Stimulated activated CD4-positive, alpha-beta T cell treated with anti-CD3 and anti-CD28 coated beads, Interleukin-4, amount 100 ng/mL, for 48 hours (primary cell): Measurements from ENCODE around the gene ST6GALNAC6.

Experiments
- DNase-seq, 2 donors: peaks; one replicate each; pipeline ENCODE4 v3.0.0-alpha.2; 2020; ENCODE audit warnings: low read depth in 2 of 2

ST6GALNAC6 gene

GRCh38 chr9:127916720-127917581, 17.5 kb upstream of the ST6GALNAC6 start, which contains the start of gene ST6GALNAC4:
ST6GALNAC4 (minus strand) TSS chr9:127917041; CDS start chr9:127916419, 622 bp downstream.
- peak; percentile 95 to 99 for DNase-seq

- DNase-seq, result no peak
Observed at GRCh38 chr9:127915801-127916719, 16.7 kb upstream of the ST6GALNAC6 start.

DNA sequence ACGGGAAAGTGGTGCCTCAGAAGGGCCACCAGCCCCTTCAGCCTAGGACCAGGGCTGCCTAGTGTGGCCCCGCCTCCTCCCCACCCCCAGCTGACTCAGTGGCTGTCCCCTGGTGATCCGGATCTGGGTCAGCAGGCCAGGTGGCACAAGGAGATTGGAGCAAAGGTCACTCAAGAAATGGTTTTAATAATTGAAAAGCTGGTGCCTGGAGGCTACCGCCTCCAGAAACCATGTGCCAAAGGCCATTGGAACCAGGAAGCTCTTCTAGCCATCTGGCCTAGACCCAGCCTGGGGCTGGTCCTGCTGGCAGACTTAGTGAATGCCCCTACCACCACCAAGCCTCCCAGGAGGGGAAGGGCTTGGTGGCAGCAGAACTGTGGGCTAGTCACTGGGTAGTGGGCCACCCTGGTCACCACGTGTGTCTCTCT, 15.9 kb upstream of the ST6GALNAC6 start:
- DNase-seq, result no peak

GRCh38 chr9:127913682-127914081, 14.3 kb upstream of the ST6GALNAC6 start:
- no peak for DNase-seq

DNA sequence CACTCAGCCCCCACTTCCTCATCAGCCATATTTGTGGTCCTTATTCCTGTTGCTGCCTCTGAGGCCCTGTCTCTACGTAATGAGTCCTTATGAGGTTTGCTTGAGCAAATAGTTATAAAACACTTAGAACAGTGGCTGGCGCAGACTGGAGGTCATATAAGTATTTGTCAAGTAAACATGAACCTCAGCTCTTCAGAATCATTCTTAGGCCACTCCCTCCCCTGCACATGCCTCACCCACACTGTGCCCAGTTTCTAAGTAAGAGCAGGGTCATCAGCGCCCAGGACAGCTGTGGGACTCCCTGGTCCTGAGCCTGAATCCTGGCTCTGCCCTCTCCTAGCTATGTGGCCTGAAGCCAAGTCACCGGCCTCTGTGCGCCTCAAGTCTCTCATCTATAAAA, 13.5 kb upstream of the ST6GALNAC6 start:
- no peak for DNase-seq

GRCh38 chr9:127912296-127912695, 12.9 kb upstream of the ST6GALNAC6 start:
- DNase-seq, result no peak

- DNase-seq, result no peak
Observed at GRCh38 chr9:127910613-127911205, 11.3 kb upstream of the ST6GALNAC6 start.

- no peak for DNase-seq
Observed at GRCh38 chr9:127909839-127910273, 10.5 kb upstream of the ST6GALNAC6 start.

- no peak for DNase-seq
Observed at GRCh38 chr9:127908660-127908926, 9.2 kb upstream of the ST6GALNAC6 start.

DNA sequence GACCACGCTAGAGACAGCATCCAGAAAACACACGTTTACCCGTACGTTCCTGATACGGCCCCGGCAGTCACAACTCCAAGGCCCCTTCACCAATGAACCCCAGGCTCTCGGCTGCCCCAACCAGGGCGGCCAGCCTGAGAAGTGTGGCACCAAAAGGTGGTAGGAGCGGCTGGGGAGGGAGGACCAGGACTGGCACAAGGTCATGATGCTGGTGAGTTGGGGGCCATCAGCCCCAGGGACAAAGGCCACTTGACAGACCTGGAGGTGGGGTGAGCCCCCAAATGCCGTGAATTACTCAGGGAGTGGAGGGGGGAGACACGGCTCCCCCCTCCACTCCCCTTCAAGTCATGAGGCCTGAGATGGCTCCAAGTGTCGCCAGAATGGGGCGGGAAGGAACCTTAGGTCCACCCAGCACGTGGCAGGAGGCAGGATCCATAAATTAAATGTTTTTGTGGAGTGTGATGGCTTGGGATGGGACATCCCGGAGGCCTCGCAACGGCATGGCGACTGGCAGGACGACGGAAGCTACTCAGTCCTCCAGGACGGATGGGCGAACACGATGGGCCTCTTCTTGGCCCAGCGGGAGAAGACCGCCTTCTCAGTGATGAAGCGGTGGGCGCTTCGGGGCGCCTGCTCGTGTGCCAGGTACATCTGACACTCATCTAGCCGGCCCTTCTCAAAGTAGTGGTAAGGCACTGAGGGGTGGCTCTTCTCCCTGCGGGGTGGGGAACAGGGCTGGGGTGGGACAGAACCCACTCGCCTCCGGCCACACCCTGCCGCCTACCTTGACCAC, 8.7 kb upstream of the ST6GALNAC6 start:
- no peak for DNase-seq

DNA sequence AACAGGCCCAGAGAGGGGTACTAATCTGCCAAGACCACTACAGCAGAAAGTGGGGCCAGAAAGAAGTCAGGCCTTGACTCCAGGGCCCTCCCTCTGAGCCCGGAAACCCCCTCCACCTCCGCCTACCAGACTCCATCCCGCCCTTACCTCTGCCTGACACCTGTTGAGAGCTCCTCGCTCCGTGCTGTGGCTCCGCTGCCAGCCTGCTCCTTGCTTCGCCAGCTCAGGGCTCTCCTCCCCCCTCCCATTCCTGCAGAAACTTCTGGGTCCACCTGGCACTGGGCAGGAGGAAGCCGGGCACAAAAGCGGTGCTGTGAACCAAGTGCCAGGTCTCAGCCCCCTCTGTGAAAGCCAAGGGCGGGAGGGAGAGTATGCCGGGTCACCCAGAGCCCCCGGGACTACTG, 6.4 kb upstream of the ST6GALNAC6 start:
- no peak for DNase-seq

DNA sequence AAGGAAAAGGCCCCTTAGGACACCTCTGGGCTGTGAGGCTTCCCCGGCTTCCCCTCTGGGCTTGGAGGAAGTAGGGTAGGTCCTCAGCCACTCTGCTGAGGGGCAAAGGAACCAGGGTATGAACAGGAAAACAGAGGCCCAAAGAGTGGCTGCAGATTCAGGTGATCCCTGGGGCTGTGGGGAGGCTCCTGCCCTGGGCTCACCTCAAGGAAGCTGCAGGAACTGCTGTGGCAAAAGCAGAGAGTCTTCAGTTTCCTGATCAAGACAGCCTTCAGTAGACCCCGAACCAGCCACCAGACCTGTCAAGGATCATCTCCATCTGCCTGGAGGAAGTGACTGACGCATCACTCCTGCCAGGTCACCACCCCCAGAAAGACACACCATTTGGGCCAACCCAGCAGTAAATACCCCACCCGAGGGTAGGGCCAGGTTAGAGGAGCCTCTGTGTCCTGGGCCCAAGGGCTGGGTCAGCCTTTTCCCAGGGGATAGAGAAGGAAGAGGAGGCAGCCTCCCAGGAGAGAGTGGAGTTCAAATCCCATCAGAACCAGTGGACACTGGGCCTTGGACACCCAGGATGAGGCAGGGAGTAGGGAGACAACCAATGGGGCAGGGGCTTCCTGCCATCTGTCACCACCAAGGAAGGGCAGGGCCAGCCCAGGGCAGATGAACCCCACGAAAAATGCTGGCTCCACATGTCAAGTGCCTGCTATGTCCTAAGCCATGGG, 5.8 kb upstream of the ST6GALNAC6 start:
- DNase-seq, result no peak

- no peak for DNase-seq
Observed at GRCh38 chr9:127904561-127905003, 5.2 kb upstream of the ST6GALNAC6 start.

DNA sequence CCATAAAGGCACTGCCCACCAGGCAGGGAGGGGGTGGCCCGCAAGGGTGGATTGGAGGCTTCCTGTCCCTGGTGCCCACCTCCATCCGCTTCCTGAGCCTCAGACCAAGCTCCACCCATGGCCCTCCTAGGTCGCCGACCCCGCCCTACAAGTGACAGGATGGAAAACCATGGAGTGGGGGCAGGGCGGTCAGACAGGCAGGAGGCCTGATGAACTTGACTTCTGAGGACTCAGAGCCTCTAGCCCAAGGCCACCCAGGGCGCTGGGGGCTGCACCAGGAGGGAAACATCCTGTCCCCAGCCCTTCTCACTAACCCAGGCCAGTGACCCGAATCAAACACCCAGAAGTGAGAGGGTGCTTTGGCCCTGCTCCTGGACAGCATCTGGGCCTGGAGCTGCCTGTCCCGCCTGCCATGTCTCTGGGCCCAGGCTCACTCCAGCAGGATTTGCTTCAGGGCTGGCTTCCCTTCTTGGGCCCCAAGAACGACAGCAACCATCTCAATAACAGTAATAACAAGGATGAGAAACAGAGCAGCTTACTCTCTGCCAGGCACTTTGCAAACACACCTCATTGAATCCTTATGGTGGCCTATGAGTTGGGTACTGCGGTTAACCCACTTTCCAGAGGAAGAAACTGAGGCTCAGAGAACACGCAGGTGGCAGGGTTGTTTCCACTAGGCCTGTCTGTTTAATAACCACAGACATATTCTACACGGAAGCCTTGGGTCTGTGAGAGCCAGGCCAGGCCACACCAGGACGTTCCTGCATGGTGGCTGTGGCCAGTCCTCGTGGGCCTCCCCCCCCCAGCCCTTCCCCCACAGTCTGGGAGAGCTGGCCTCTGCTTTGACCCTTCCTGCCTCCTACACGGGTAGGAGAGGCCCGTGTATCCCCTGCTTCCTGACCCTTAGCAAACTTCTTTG, 4.4 kb upstream of the ST6GALNAC6 start:
- DNase-seq, result peak; percentile 79 to 86

DNA sequence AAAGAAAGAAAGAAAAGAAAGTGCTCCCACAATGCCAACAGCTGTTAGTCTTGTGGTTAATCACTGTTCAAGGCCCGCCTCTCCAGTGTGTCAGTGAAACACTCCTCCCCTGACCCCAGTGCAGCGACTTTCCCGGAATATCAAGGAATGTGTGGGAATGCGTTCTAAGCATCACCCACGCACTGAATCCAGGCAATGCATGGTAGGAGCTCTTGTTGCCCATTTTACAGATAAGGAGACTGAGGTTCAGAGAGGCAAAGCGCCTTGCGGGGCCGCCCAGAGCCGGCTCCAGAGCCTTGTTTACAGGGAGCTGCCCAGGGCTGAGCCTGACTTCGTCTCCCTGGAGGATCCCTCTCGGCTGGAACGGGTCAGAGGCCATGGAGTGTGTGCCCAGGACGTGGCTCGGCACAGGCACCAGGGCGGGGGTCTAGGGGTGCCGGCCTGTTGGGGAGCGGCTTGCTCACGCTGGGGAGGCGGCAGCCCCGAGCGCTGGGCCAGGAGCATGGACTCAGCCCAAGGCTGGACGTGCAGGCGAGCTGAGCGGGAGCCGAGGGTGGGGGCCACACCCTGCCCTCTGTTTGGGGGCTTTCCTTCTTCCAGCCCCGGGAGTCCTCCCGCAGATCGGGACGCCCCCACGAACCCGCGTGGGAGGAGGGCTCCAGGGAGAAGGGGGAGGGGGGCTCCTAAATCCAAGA, 823 bp downstream of the ST6GALNAC6 start:
- no peak for DNase-seq

DNA sequence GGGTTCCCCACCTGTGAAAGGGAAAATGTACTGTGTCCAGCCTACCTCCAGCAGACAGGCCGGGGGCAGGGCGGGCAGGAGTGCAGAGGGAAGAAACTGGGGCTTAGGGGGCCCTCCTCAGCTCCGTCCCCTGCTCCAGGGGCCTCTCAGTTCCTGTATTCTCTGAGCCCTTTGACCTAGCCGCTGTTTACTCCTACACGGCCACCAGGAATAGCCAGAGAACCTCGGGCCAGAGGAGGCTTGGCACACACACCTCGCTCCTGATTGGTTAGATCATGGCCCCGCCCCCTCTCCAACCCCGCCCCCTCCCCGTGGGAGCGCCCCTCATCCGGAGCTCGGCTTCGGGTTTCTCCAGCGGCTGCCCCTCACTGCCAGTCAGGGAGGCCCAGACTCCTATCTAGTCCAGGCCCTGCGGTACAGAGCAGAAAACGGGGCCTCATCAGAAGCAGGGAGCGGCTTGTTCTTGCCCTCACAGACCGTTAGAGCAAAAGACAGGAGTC, 2.2 kb downstream of the ST6GALNAC6 start:
- DNase-seq, result no peak

GRCh38 chr9:127896395-127897192, 2.8 kb downstream of the ST6GALNAC6 start:
- DNase-seq, result no peak

DNA sequence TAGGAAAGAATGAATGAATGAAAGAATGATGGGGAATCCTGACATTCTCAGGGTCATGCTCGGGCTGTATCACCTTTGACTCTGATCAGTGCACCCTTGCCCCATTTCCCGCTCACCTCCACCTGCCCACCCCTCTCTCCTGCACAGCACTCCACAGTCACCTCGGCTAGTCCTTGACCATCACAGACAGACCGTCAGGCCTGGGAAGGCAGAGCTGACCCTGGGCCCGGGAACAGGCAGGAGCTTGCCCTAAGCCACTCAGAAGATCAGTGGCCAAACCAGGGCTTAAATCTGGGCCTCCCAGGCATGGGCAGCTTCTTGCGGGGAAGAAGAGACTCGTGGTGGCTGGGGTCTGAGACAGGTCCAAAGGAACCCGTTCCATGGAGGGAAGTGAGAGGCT, 3.6 kb downstream of the ST6GALNAC6 start:
- DNase-seq, result no peak
